Iris pigment epithelial cell (primary cell): Measurements from ENCODE around the gene ISM1.
A peak's percentile ranks its signal among the peaks of the same experiment; 100 is the strongest.

Source experiments
- DNase-seq: peaks from one replicate; pipeline ENCODE4 v3.0.0-alpha.2; 2011; ENCODE audit warnings: low read depth

The ISM1 gene

GRCh38 chr20:13220904-13221297, at the start of gene ISM1:
TSS of gene ISM1 (plus strand) at chr20:13221274. CDS start at chr20:13221777, 503 bp downstream.
- DNase-seq, result peak; percentile 10

GRCh38 chr20:13173201-13173600, 47.9 kb upstream of the ISM1 start:
- DNase-seq, result no peak

DNA sequence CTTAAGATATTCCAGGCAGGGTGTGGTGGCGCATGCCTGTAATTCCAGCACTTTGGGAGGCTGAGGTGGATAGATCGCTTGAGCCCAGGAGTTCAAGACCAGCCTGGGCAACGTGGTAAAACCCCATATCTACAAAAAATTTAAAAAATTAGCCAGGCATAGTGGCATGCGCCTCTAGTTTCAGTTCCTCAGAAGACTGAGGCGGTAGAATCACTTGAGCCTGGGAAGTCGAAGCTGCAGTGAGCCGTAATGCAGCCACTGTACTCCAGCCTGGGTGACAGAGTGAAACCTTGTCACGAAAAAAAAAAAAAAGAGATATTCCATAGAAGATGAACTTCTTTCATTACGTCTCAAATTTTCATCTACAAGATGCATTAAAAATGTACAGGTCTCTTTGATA, 46.7 kb upstream of the ISM1 start:
- DNase-seq, result no peak

GRCh38 chr20:13180986-13181889, 39.8 kb upstream of the ISM1 start:
- no peak for DNase-seq

DNA sequence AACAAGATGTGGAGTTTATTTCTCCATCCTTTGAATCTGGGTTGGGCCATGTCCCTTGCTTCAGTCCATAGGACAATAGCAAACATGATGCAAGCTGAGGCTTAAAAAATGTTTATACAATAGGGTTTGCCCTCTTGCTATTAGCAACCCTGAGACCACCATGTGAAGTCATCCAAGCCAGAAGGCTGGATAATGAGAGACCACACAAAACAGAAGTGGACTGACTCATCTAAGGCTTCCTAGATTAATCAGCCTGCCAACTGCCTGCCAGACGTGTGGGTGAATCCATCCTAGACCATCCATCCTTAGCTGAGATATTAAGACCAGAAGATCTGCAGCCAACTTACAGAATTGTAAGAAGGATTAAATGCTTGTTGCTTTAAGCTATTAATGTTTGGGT, 38.1 kb upstream of the ISM1 start:
- DNase-seq, result no peak

DNA sequence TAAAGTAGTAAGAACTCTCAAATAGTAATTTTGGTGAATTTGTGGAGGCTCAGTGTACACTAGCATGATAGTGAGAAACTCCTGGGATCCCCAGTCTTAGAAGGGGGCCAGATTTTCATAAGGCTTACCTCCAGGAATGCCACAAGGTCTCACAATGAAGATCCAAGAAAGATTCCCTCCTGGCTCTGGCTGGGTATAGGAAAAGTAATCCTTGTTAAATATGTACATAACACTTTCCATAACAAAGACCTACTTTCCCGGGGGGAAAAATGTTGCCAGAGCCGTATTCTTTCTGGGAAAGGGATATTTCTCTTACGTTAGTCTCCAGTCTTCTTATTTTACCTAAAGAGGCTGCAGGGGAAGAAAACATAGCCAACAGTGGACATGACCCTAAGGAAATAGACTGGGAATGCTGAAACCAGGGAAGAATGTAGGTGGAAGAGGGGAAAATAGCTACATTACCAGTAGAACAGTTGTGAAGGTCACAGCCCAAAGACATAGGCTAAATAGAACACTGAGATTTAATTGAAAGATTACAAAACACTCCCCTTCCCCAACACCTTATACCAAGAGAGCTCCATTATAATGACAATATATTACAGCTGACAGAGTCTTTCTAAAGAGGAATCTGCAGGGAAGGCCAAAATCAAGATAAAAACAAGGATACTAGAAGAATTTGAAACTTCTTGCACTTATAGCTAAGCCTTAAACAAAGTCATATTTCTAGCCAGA, 34.9 kb upstream of the ISM1 start:
- no peak for DNase-seq

GRCh38 chr20:13187899-13188298, 33.2 kb upstream of the ISM1 start:
- DNase-seq, result no peak

DNA sequence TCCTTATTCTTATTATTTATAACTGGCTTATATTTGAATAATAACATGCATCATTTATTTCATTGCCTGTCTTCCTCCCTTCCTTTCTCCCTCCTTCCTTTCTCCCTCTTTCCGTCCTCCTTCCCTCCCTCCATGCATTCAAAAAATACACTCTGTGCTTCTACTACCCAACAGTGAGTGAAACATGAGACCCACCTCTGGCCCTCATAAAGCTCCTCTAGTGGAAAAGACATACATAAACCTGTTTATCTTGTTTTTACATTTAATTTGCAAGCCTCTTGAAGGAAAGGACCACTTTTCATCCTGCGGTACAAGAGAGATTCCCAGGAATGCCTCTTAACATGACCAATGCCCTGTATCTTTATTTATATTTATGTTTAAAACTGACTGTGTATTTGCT, 21.8 kb upstream of the ISM1 start:
- no peak for DNase-seq

- no peak for DNase-seq
Measured at GRCh38 chr20:13200767-13201500, 20.1 kb upstream of the ISM1 start.

DNA sequence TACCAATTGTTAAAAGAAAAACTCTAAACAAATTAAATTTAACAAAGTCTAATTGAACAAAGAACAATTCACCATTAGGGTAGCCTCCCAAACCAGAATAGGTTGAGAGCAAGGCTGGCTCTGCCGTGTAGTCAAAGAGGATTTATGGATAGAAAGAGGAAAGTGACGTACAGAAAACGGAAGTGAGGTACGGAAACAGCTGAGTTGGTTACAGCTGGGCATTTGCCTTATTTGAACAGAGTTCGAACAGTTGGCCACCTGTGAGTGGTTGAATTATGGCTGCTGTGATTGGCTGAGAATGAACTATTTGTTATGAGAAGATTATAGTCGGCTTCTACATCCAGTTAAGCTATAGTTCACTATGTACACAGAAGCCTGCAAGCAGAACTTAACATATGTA, 18.5 kb upstream of the ISM1 start:
- DNase-seq, result no peak

DNA sequence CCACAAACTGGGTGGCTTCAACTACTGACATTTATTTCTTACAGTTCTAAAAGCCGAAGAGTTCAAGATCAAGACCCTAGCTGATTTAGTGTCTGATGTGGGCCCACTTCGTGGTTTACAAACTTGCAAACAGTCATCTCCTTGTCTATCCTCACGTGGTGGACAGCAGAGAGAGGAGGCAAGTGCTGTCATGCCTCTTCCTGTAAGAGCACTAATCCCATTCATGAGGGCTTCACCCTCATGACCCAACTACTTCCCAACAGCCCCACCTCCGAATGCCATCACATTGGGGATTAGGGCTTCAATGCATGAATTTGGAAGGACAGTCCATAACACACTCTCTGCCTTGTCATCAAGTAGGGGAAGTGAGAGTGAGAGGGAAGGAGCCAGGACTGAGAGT, 15.6 kb upstream of the ISM1 start:
- no peak for DNase-seq

- DNase-seq, result no peak
Measured at GRCh38 chr20:13205848-13206434, 15.1 kb upstream of the ISM1 start.

DNA sequence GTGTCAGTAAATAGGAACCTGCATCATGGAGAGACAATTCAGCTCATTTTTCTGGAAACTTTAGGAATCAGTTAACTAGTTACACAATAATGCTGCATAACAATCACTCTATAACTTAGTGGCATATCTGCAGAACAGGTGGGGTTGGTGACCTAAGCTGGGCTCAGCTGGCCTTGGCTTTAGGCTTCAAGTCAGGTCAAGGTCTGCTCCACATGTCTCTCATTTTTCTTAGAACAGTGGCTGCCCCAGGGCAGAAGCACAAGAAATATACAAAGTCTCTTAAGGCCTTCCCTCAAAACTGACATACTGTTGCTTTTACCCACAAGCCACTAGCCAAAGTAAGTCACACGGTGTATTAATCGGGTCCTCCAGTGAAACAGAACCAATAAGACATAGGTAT, 14.1 kb upstream of the ISM1 start:
- no peak for DNase-seq

GRCh38 chr20:13211956-13212618, 9.0 kb upstream of the ISM1 start:
- DNase-seq, result no peak

DNA sequence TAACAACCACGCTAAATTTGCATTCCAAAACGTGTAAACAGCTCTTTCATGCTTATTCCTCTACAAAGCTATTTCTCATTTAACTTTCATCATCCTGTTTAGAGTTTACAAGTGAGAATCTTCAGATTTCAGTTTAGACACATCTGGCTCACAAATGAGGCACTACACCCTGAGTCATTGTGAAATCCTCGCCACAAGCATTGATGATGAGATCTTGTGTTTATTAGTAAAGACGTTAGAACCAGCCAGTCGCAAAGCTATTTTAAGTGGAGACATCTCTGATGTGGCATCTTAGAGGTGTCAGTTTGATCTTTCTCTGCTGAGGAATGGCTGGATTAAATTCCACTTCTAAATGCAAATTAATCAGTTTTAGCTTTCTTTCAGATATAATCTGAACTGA, 8.3 kb upstream of the ISM1 start:
- DNase-seq, result peak; percentile 14

GRCh38 chr20:13213335-13213734, 7.7 kb upstream of the ISM1 start:
- no peak for DNase-seq

DNA sequence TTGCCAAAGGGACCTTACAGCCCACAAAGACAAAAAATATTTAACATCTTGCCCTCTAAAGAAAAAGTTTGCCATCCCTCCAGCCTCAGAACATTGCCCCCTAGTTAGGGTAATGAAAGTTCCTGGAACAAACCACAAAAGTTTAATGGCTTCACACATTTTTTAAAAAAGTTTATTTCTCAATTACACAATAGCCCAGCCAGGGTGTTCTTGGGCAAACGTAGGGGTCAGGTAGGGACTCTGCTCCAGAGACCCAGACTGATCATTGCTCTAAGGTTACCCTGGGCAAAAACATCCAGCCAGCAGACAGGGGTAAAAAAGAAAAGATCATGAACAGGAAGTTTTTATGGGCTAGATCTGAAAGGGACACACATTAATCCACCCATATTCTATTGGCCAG, 4.5 kb upstream of the ISM1 start:
- no peak for DNase-seq

DNA sequence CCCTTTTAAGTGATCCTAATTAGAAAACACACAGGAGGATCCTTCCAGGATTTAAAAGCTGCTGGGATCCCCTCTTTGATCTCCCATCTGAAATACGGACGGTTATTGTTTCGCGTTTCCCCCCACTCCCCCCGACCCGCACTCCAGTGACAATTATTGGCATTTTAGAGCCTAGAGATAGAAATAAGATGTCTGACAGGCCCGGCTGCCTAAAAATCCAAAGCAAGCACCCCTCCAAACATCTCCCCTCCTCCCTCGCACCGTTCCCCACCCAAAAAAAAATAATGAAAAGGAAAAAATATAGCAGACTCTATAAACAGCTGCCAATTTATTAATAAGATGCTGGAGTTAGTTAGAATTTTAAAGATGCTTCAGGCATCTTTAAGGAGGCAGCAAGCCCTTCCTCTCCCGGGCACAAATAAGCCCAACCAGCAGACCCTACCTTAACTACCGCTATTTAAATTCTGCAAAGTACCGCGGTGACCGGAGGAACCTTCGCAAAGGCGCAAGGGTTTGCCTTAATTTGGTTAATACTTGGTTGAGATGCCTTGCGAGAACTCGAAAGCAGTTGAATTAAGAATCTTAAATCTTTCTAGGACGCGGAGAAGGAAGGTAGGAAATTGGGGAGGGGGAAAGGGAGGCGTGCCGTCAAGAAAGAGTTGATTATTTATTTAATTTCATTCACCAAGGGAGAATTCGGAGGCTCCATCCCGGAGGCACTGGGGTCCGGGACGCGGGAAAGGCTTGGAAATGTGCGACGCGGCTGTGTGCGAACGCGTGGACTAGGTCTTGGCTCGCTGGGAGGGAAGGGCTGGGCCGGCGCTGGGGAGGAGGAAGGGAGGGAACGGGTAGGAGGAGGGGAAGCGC, 1.5 kb upstream of the ISM1 start:
- DNase-seq, result no peak

DNA sequence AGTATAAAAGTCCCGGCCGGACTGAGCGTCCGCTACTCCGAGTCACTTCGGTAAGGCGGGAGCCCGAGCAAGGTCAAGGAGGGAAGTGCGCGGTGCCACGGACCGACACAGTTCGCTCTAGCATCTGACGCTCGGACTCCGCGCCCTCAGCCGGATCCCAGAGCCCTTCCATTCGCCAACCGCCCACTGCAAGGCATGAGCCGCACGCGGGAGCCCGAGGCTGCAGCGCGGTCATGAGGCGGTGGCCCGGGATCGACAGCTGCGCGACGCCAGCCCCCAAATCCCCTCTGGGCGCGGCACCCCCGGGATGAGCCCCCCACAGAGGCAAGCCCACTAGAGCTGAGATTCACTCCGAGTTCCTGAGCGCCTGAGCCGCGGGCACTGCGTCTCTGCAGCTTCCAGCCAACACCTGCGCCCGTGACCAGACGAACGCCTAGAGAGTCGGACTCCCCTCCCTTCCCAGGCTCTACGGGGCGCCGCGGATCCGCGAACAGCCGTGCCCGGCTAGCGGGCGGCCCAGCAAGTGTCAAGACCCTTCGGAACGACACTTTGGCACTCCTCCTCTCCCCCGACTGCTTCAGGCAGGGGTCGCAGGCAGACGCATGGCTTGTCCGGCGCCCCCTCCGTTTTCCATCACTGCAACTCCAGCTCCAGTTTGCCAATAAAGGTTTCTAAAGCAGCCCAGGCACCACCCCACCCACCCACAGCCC, 725 bp upstream of the ISM1 start:
- peak; percentile 15 for DNase-seq

GRCh38 chr20:13221313-13221672, 219 bp downstream of the ISM1 start:
- no peak for DNase-seq
